Transverse colon (tissue), 4 donors: ENCODE data around the gene PARN. TPM values are rescaled to one million over a fixed set of nuclear protein-coding genes. Genes with fewer than 3 reads are reported as not detected.

Experiments used
- small RNA-seq, 4 donors: library from RNA; depleted of rRNA; stranded (forward); fragments of <200 nt; gene quantifications; one replicate each; pipeline ENCODE3, GENCODE V24; 2016
- total RNA-seq, 4 donors: library from RNA; depleted of rRNA; stranded (reverse); fragments of >200 nt; gene quantifications; one replicate each; pipeline ENCODE4 v1.1.0, GENCODE V29; 2016

The PARN gene
- total RNA-seq, 4 donors from 2014 or later, result 26.9 to 57.3 (median 34.1) TPM

Small RNA genes lying within 50 kb of the gene (small RNA-seq; reads per million reads assigned to genes)
- gene RN7SL274P (0 reads per million in 4 donors), gene RNU7-125P (0 reads per million in 4 donors)

Other genes starting within 250 kb of the PARN start
- 10 to 100 TPM; 42.2 to 72.7 (median 56.2) TPM for gene BFAR, start 2.7 kb upstream of the PARN start, total RNA-seq
- 10 to 100 TPM in 3 of 4 donors, 1 to 10 TPM in 1; 4.0 to 43.8 (median 24.0) TPM for gene PLA2G10, start 64.0 kb upstream of the PARN start, total RNA-seq
- gene NPIPA3, start 73.2 kb upstream of the PARN start, total RNA-seq, result 1 to 10 TPM in 1 of 4 donors, under 1 TPM in 1, not detected in 2; 0.95 to 1.6 TPM
- gene NPIPA2, start 112.3 kb upstream of the PARN start, total RNA-seq, result 1 to 10 TPM in 1 of 4 donors, not detected in 3; 1.6 TPM
- 10 to 100 TPM; 14.5 to 56.5 (median 43.3) TPM for gene NOMO1, start 203.5 kb upstream of the PARN start, total RNA-seq